GM18502 (cell line): ENCODE measurements around the gene HNRNPM.

Experiments used
- ATAC-seq: cut with Tn5 transposase; IDR thresholded peaks from one replicate; pipeline ENCODE4 v1.9.1; 2021; ENCODE audit warnings: mild to moderate bottlenecking; ENCODE audit not compliant: unreplicated experiment, poor library complexity

HNRNPM gene

GRCh38 chr19:8530061-8530679, 85.4 kb downstream of the HNRNPM start:
- no peak for ATAC-seq

- ATAC-seq, result no peak
These were observed 86.7 kb downstream of the HNRNPM start for GRCh38 chr19:8531470-8531869.

GRCh38 chr19:8532225-8532624, 87.5 kb downstream of the HNRNPM start:
- ATAC-seq, result no peak

- no peak for ATAC-seq
These were observed 91.5 kb downstream of the HNRNPM start for GRCh38 chr19:8536282-8536681.

- no peak for ATAC-seq
These were observed 92.3 kb downstream of the HNRNPM start for GRCh38 chr19:8537099-8537498.
